K562 (cell line): ENCODE measurements around the gene PCOLCE2. TPM values are rescaled to one million over a fixed set of nuclear protein-coding genes. Genes with fewer than 3 reads are reported as not detected.

Experiments
- ATAC-seq: fragments of 200-7000 bp; cut with Tn5 transposase; 3 replicates; pipeline ENCODE4 v1.9.1; 2020; ENCODE audit warnings: moderate library complexity
- BruUV-seq: library from RNA; stranded (reverse); fragments of 400-500 nt; replicated peaks from 2 replicates; lab custom pipeline; 2021; lab: Mats Ljungman, UMichigan
- CTCF ChIA-PET: fragments of 300-600 bp; formaldehyde crosslinking; extraction: SDS; loops from one replicate; lab custom pipeline; 2021; ENCODE audit warnings: low intra/inter-chr PET ratio; lab: Yijun Ruan, JAX
- POLR2A ChIA-PET: fragments of 300-600, 350-650 bp; sonication (Branson Sonifier 250); formaldehyde crosslinking; extraction: SDS; loops from one replicate; lab custom pipeline; 2021; ENCODE audit warnings: antibody characterized with exemption, inconsistent platforms; lab: Yijun Ruan, JAX
- DNase-seq, 4 experiments: peaks; one replicate each; pipeline versions ENCODE4 v3.0.0 to v3.0.0-alpha.2; 2011 to 2018; ENCODE audit warnings: low spot score in 3 of 4, mixed read lengths in 3 of 4; ENCODE audit errors: extremely low read depth in 1 of 4
- FAIRE-seq: peaks from 2 replicates; lab custom pipeline; 2011; peaks lifted over from hg19 to GRCh38; lab: Jason Lieb, UNC
- H2AFZ ChIP-seq: 2 replicates; pipeline ENCODE4 v1.6.0; 2011; ENCODE audit warnings: low read depth, low read length, control low read depth, inconsistent platforms
- H3K27ac ChIP-seq: fragments of 200-600 bp; 3 replicates; pipeline ENCODE4 v1.8.0; 2011; ENCODE audit warnings: low read depth, mild to moderate bottlenecking, control low read depth, inconsistent platforms, low read length, moderate library complexity, mixed read lengths; ENCODE audit errors: extremely low read depth
- H3K27me3 ChIP-seq, 2 experiments: fragments of 300-600 bp in 1 of 2; 2 replicates in 1 of 2; 3 replicates in 1 of 2; pipeline versions ENCODE4 v1.6.0 to v1.8.0; 2011; ENCODE audit warnings: inconsistent platforms in 2 of 2, low read length in 2 of 2, mild to moderate bottlenecking in 1 of 2, mixed read lengths in 1 of 2, moderate library complexity in 1 of 2; ENCODE audit not compliant: control insufficient read depth in 2 of 2, insufficient read depth in 2 of 2
- H3K36me3 ChIP-seq: fragments of 300-600 bp; 3 replicates; pipeline ENCODE4 v1.8.0; 2011; ENCODE audit warnings: mild to moderate bottlenecking, low read length, inconsistent platforms; ENCODE audit not compliant: control insufficient read depth, insufficient read depth
- H3K4me1 ChIP-seq, 2 experiments: fragments of 200-600 bp in 1 of 2; replicated peaks in 1 of 2; 2 replicates in 1 of 2; 3 replicates in 1 of 2; pipeline versions ENCODE4 v1.5.1 to v1.8.0; 2011; ENCODE audit warnings: inconsistent platforms in 2 of 2, low read length in 2 of 2, mild to moderate bottlenecking in 1 of 2, mixed read lengths in 1 of 2, moderate library complexity in 1 of 2; ENCODE audit not compliant: control insufficient read depth in 2 of 2, insufficient read depth in 2 of 2
- H3K4me2 ChIP-seq: 2 replicates; pipeline ENCODE4 v1.6.1; 2011; ENCODE audit warnings: low read length, control low read depth, inconsistent platforms, mixed read lengths; ENCODE audit not compliant: insufficient read depth
- H3K4me3 ChIP-seq: fragments of 200-600 bp; sonication (generic), shearing (Covaris generic); 2 replicates; pipeline ENCODE4 v1.5.1; 2016; ENCODE audit warnings: control low read depth, inconsistent platforms
- H3K79me2 ChIP-seq: fragments of 200-600 bp; 3 replicates; pipeline ENCODE4 v1.8.0; 2011; ENCODE audit warnings: low read length, inconsistent platforms; ENCODE audit not compliant: control insufficient read depth, insufficient read depth
- H3K9ac ChIP-seq, 2 experiments: 2 replicates each; pipeline versions ENCODE4 v1.6.0 to v1.6.1; 2011; ENCODE audit warnings: low read depth in 2 of 2, low read length in 2 of 2, control low read depth in 1 of 2, inconsistent platforms in 1 of 2, mild to moderate bottlenecking in 1 of 2, mixed read lengths in 1 of 2; ENCODE audit not compliant: insufficient read depth in 1 of 2
- H3K9me1 ChIP-seq: one replicate; pipeline ENCODE4 v1.6.0; 2011; ENCODE audit warnings: inconsistent platforms, mild to moderate bottlenecking, low read length, moderate library complexity; ENCODE audit not compliant: control insufficient read depth, insufficient read depth
- H3K9me3 ChIP-seq: replicated peaks from 2 replicates; pipeline ENCODE4 v1.5.1; 2011; ENCODE audit warnings: low read depth, low read length, inconsistent platforms; ENCODE audit not compliant: control insufficient read depth, insufficient read depth
- H4K20me1 ChIP-seq: replicated peaks from 2 replicates; pipeline ENCODE4 v1.6.1; 2011; ENCODE audit warnings: low read length, inconsistent platforms, mixed read lengths; ENCODE audit not compliant: control insufficient read depth, insufficient read depth
- BCL6 ChIP-seq: fragments of 250-450 bp; sonication (Bioruptor Pico); IDR thresholded peaks from 2 replicates; pipeline ENCODE4 v1.4.0; 2020
- CXXC5 ChIP-seq: fragments of 250-450 bp; sonication (Bioruptor Pico); IDR thresholded peaks from 2 replicates; pipeline ENCODE4 v1.8.0; 2022; ENCODE audit warnings: inconsistent platforms, mild to moderate bottlenecking, moderate library complexity
- E2F5 ChIP-seq: sonication (generic); formaldehyde crosslinking; IDR thresholded peaks from 2 replicates; pipeline ENCODE4 v1.8.0; 2022; ENCODE audit warnings: mild to moderate bottlenecking, missing genetic modification reagents
- KDM5B ChIP-seq: fragments of 200-600 bp; sonication (generic); IDR thresholded peaks from 2 replicates; pipeline ENCODE4 v1.6.1; 2012; ENCODE audit warnings: low read depth, mild to moderate bottlenecking, moderate library complexity, low read length, control low read depth, inconsistent platforms; ENCODE audit not compliant: insufficient replicate concordance
- MGA ChIP-seq: fragments of 450-650 bp; IDR thresholded peaks from 2 replicates; pipeline ENCODE4 v1.6.1; 2016; ENCODE audit warnings: mild to moderate bottlenecking, moderate library complexity
- RCOR1 ChIP-seq, 2 experiments: IDR thresholded peaks; 2 replicates each; pipeline ENCODE4 v1.6.1; 2012; ENCODE audit warnings: low read depth in 2 of 2, low read length in 2 of 2, borderline replicate concordance in 1 of 2, improper control_type of control experiment in 1 of 2
- SMARCE1 ChIP-seq: fragments of 450-650 bp; IDR thresholded peaks from 2 replicates; pipeline ENCODE4 v1.7.1; 2016; ENCODE audit warnings: mild to moderate bottlenecking
- TRIM25 ChIP-seq: fragments of 450-650 bp; IDR thresholded peaks from 2 replicates; pipeline ENCODE4 v1.7.0; 2016; ENCODE audit warnings: borderline replicate concordance
- WGBS: fragments of 100-300 bp; shearing (Covaris generic); methylation state at CpG from one replicate; pipeline ENCODE4 v1.1.6; 2016; ENCODE audit warnings: low coverage, mixed read lengths; ENCODE audit not compliant: insufficient coverage; ENCODE audit errors: missing lambda C conversion rate; 5-methylcytosine and 5-hydroxymethylcytosine counted together
- in situ Hi-C: fragments of 300-500 bp; cut with MboI; formaldehyde crosslinking; loops from 4 replicates; pipeline ENCODE4 v1.15.0; 2018; ENCODE audit warnings: inconsistent platforms, mixed read lengths
- intact Hi-C: fragments of 100-400 bp; cut with micrococcal nuclease; formaldehyde crosslinking; loops from 2 replicates; pipeline ENCODE4 v1.14.2; 2022
- polyA plus RNA-seq, 8 experiments: library from polyadenylated mRNA; depleted of rRNA in 4 of 8; stranded (reverse) in 5 of 8; unstranded in 3 of 8; fragments of >200 nt; fragmentation: Nextera tagmentation in 2 of 8; fragmentation: Illumina TruSeq in 1 of 8; extraction: Ambion mirVana in 2 of 8; extraction: Trizol in 1 of 8; gene quantifications; 2 replicates each; pipeline versions ENCODE4 v1.2.1 to v1.2.3, GENCODE V29; 2011 to 2014; ENCODE audit warnings: inconsistent platforms in 1 of 8, missing spikeins in 1 of 8
- total RNA-seq, 7 experiments: library from RNA; depleted of rRNA in 6 of 7; stranded (reverse); fragments of >200 nt in 6 of 7; fragmentation: Illumina TruSeq in 2 of 7; extraction: Trizol in 2 of 7; gene quantifications; 2 replicates each; pipeline versions ENCODE4 v1.2.1 to v1.2.3, GENCODE V29; 2011 to 2021; ENCODE audit warnings: low replicate concordance in 1 of 7

PCOLCE2 gene
- total and polyA plus RNA-seq, 9 of the 15 experiments (the other 6 are each of a cell fraction or from before 2014, with no cell fraction given) = 0.18 to 1.2 (median 0.65) TPM

GRCh38 chr3:142817897-142818296 lies 71.0 kb downstream of the PCOLCE2 start:
- H2AFZ ChIP-seq = no peak overlapping the region
- 3% methylated on average over 7 of the region's 7 CpGs for WGBS
- no TSS peak for BruUV-seq
- no peaks in the 10 kb centered on the region for H3K79me2 ChIP-seq
- FAIRE-seq (peak; percentile 78), DNase-seq (peak in 3 of 4 experiments; percentile 22 to 83 (median 64)), ATAC-seq (peak; percentile 84)
- H3K27ac ChIP-seq = no peak overlapping the region
- CTCF ChIA-PET = no interaction called here
- POLR2A ChIA-PET = interaction anchor here (0.6 to 1.3 kb wide), 4 partner anchors 9 to 137 kb away, joined by 3 to 6 read pairs (median 4); no protein-coding TSS in a partner anchor
- H3K9me1 ChIP-seq = no peaks in the 10 kb centered on the region
- no peak overlapping the region for H3K4me2 ChIP-seq
- no peak overlapping the region for H3K4me3 ChIP-seq
- H3K36me3 ChIP-seq = no peaks in the 10 kb centered on the region
- H3K9me3 ChIP-seq = no peaks in the 10 kb centered on the region
- no peaks in the 10 kb centered on the region for H4K20me1 ChIP-seq
- H3K9ac ChIP-seq = no peak overlapping the region
- in situ Hi-C loops = no loop called here
- intact Hi-C loops = no loop called here
- peaks cover 0 to 5% of the 10 kb centered on the region in 2 experiments; a peak in 1 of 5 replicates for H3K27me3 ChIP-seq
- peaks cover 0 to 10% of the 10 kb centered on the region in 2 experiments; a peak in 3 of 5 replicates for H3K4me1 ChIP-seq
- no peak for TF ChIP-seq E2F5 (CRISPR knock-in tag)
- TF ChIP-seq RCOR1 (IDR thresholded peaks at IDR 0.05; ENCODE audit: borderline replicate concordance in 1 of 2, low read depth in 2 of 2, low read length in 2 of 2) = peak in 1 of 2 experiments; percentile 92; a peak in 2 of 4 replicates
- no peak for TF ChIP-seq KDM5B
- peak; percentile 54; the same call in 1 of the 2 replicates for TF ChIP-seq SMARCE1
- no peak for TF ChIP-seq TRIM25
- peak; percentile 59 for TF ChIP-seq CXXC5 (CRISPR knock-in tag)
- no peak for TF ChIP-seq MGA
- TF ChIP-seq BCL6 = no peak
